ENCODE results near the gene MAP3K4. TPM values are rescaled to one million over a fixed set of nuclear protein-coding genes. Genes with fewer than 3 reads are reported as not detected.
"Not testable (repeated sequence)": the region's sequence is repeated elsewhere in the genome, so short reads cannot be mapped to it uniquely, and the experiment has no call there.

Gene MAP3K4
- total and polyA plus RNA-seq, 2 donors from 2014 or later, result 13.0 to 52.8 TPM

- H3K36me3 ChIP-seq (ENCODE audit: control insufficient read depth in 2 of 3, insufficient read depth in 3 of 3, low read length in 3 of 3), result no peaks in the 10 kb centered on the region
- intact Hi-C loops (cut with DNase I), result no loop called here
- TF ChIP-seq, protein P1, sequence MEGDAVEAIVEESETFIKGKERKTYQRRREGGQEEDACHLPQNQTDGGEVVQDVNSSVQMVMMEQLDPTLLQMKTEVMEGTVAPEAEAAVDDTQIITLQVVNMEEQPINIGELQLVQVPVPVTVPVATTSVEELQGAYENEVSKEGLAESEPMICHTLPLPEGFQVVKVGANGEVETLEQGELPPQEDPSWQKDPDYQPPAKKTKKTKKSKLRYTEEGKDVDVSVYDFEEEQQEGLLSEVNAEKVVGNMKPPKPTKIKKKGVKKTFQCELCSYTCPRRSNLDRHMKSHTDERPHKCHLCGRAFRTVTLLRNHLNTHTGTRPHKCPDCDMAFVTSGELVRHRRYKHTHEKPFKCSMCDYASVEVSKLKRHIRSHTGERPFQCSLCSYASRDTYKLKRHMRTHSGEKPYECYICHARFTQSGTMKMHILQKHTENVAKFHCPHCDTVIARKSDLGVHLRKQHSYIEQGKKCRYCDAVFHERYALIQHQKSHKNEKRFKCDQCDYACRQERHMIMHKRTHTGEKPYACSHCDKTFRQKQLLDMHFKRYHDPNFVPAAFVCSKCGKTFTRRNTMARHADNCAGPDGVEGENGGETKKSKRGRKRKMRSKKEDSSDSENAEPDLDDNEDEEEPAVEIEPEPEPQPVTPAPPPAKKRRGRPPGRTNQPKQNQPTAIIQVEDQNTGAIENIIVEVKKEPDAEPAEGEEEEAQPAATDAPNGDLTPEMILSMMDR (IDR thresholded peaks at IDR 0.05; ENCODE audit: borderline replicate concordance, extremely low read depth, insufficient read depth), result no peak
- H3K9ac ChIP-seq (ENCODE audit: low read length in 3 of 3), result no peak overlapping the region
- H3K27me3 ChIP-seq (ENCODE audit: control insufficient read depth, insufficient read depth, low read length), result no peaks in the 10 kb centered on the region
- no peak overlapping the region for H3K4me3 ChIP-seq (ENCODE audit: low read length in 3 of 3)
- no peak for DNase-seq
- FAIRE-seq, result no peak
- H3K4me1 ChIP-seq (ENCODE audit: control insufficient read depth in 2 of 3, insufficient read depth in 2 of 3, low read depth in 1 of 3, low read length in 3 of 3), result no peaks in the 10 kb centered on the region
- H3K27ac ChIP-seq (ENCODE audit: low read depth in 2 of 2, low read length in 2 of 2), result no peak overlapping the region
- H3K9me3 ChIP-seq (ENCODE audit: control insufficient read depth in 2 of 3, insufficient read depth in 1 of 3, low read length in 3 of 3), result no peaks in the 10 kb centered on the region
Measured at GRCh38 chr6:160967833-160968232, 23.7 kb upstream of the MAP3K4 start.

GRCh38 chr6:160971171-160971570, 20.4 kb upstream of the MAP3K4 start:
- H3K4me1 ChIP-seq (ENCODE audit: control insufficient read depth in 2 of 3, insufficient read depth in 2 of 3, low read depth in 1 of 3, low read length in 3 of 3), result no peaks in the 10 kb centered on the region
- FAIRE-seq (no peak), DNase-seq (no peak)
- no peak overlapping the region for H3K27ac ChIP-seq (ENCODE audit: low read depth in 2 of 2, low read length in 2 of 2)
- intact Hi-C loops (cut with DNase I), result no loop called here
- H3K36me3 ChIP-seq (ENCODE audit: control insufficient read depth in 2 of 3, insufficient read depth in 3 of 3, low read length in 3 of 3), result no peaks in the 10 kb centered on the region
- TF ChIP-seq, protein P1 (IDR thresholded peaks at IDR 0.05; ENCODE audit: borderline replicate concordance, extremely low read depth, insufficient read depth), result no peak
- no peak overlapping the region for H3K4me3 ChIP-seq (ENCODE audit: low read length in 3 of 3)
- H3K9me3 ChIP-seq (ENCODE audit: control insufficient read depth in 2 of 3, insufficient read depth in 1 of 3, low read length in 3 of 3), result no peaks in the 10 kb centered on the region
- no peaks in the 10 kb centered on the region for H3K27me3 ChIP-seq (ENCODE audit: control insufficient read depth, insufficient read depth, low read length)
- H3K9ac ChIP-seq (ENCODE audit: low read length in 3 of 3), result no peak overlapping the region

- Histone ChIP-seq H3K9me3 (ENCODE audit: control insufficient read depth in 2 of 3, insufficient read depth in 1 of 3, low read length in 3 of 3) (no peaks in the 10 kb centered on the region), H3K36me3 (ENCODE audit: control insufficient read depth in 2 of 3, insufficient read depth in 3 of 3, low read length in 3 of 3) (no peaks in the 10 kb centered on the region), H3K27me3 (ENCODE audit: control insufficient read depth, insufficient read depth, low read length) (no peaks in the 10 kb centered on the region), H3K4me3 (ENCODE audit: low read length in 3 of 3) (no peak overlapping the region), H3K27ac (ENCODE audit: low read depth in 2 of 2, low read length in 2 of 2) (no peak overlapping the region), H3K4me1 (ENCODE audit: control insufficient read depth in 2 of 3, insufficient read depth in 2 of 3, low read depth in 1 of 3, low read length in 3 of 3) (no peaks in the 10 kb centered on the region), H3K9ac (ENCODE audit: low read length in 3 of 3) (no peak overlapping the region)
- DNase-seq (peak in 1 of 5 donors; percentile 29), FAIRE-seq (no peak)
- TF ChIP-seq, protein P1 (IDR thresholded peaks at IDR 0.05; ENCODE audit: borderline replicate concordance, extremely low read depth, insufficient read depth), result no peak
- intact Hi-C loops (cut with DNase I), result no loop called here
Measured at GRCh38 chr6:160972111-160972510, 19.5 kb upstream of the MAP3K4 start.

DNA sequence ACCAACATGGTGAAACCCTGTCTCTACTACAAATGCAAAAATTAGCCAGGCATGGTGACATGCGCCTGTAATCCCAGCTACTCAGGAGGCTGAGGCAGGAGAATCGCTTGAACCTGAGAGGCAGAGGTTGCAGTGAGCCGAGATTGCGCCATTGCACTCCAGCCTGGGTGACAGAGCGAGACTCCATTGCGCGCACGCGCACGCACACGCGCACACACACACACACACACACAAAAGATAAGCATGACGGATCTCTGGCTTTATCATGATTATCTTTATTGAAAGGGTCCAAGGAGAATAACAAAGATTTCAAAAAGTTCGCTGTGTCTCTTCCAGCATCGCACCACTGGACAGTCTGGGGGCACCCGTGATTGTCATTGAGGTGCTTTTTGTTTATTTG, 19.0 kb upstream of the MAP3K4 start:
- H3K4me3 ChIP-seq (ENCODE audit: low read length in 3 of 3); H3K4me1 ChIP-seq (ENCODE audit: control insufficient read depth in 2 of 3, insufficient read depth in 2 of 3, low read depth in 1 of 3, low read length in 3 of 3); intact Hi-C loops (cut with DNase I); H3K27ac ChIP-seq (ENCODE audit: low read depth in 2 of 2, low read length in 2 of 2); H3K9ac ChIP-seq (ENCODE audit: low read length in 3 of 3); FAIRE-seq; H3K27me3 ChIP-seq (ENCODE audit: control insufficient read depth, insufficient read depth, low read length); H3K36me3 ChIP-seq (ENCODE audit: control insufficient read depth in 2 of 3, insufficient read depth in 3 of 3, low read length in 3 of 3); H3K9me3 ChIP-seq (ENCODE audit: control insufficient read depth in 2 of 3, insufficient read depth in 1 of 3, low read length in 3 of 3); DNase-seq: not testable (repeated sequence)
